NOMO-1 (cell line): Measurements from ENCODE around the gene BCLAF3.

Experiments
- DNase-seq, 2 experiments: peaks; one replicate each; lab custom pipeline; 2025; ENCODE audit not compliant: unreplicated experiment in 2 of 2; lab: John Stamatoyannopoulos, UW

The BCLAF3 gene

GRCh38 chrX:19972984-19973383, 17.9 kb downstream of the BCLAF3 start:
- DNase-seq, result no peak

- DNase-seq, result no peak
Measured at GRCh38 chrX:19968276-19968675, 22.6 kb downstream of the BCLAF3 start.

- no peak for DNase-seq
Measured at GRCh38 chrX:19966056-19966455, 24.8 kb downstream of the BCLAF3 start.

GRCh38 chrX:19964017-19964710, 26.7 kb downstream of the BCLAF3 start:
- DNase-seq, result no peak

GRCh38 chrX:19960913-19961312, 29.9 kb downstream of the BCLAF3 start:
- no peak for DNase-seq

- no peak for DNase-seq
Measured at GRCh38 chrX:19958552-19959486, 32.0 kb downstream of the BCLAF3 start.

- DNase-seq, result no peak
Measured at GRCh38 chrX:19956923-19957322, 33.9 kb downstream of the BCLAF3 start.

GRCh38 chrX:19956306-19956705, 34.6 kb downstream of the BCLAF3 start:
- no peak for DNase-seq

- DNase-seq, result no peak
Measured at GRCh38 chrX:19955306-19955705, 35.6 kb downstream of the BCLAF3 start.

- no peak for DNase-seq
Measured at GRCh38 chrX:19954335-19955096, 36.3 kb downstream of the BCLAF3 start.

GRCh38 chrX:19953145-19953544, 37.7 kb downstream of the BCLAF3 start:
- DNase-seq, result no peak

GRCh38 chrX:19949340-19949739, 41.5 kb downstream of the BCLAF3 start:
- DNase-seq, result no peak

GRCh38 chrX:19947612-19948011, 43.2 kb downstream of the BCLAF3 start:
- DNase-seq, result no peak
